Gastroesophageal sphincter (tissue), 3 donors: ENCODE measurements around the gene MYOZ3.

ENCODE experiments used
- CTCF ChIP-seq, 4 experiments: fragments of 200-600 bp in 2 of 4; fragments of 450-650 bp in 2 of 4; sonication (generic) in 1 of 4; IDR thresholded peaks; one replicate each; pipeline ENCODE4 v1.5.1; 2017 to 2019; ENCODE audit warnings: antibody characterized with exemption in 4 of 4, mild to moderate bottlenecking in 2 of 4, moderate library complexity in 2 of 4
- EP300 ChIP-seq: sonication (generic); formaldehyde crosslinking; IDR thresholded peaks from one replicate; pipeline ENCODE4 v1.6.1; 2017; ENCODE audit warnings: antibody characterized with exemption, mild to moderate bottlenecking
- POLR2A ChIP-seq, 2 donors: fragments of 450-650 bp; IDR thresholded peaks; one replicate each; pipeline ENCODE4 v1.6.1; 2017; ENCODE audit warnings: antibody characterized with exemption in 2 of 2, mild to moderate bottlenecking in 2 of 2, moderate library complexity in 1 of 2
- POLR2AphosphoS5 ChIP-seq: sonication (generic); formaldehyde crosslinking; IDR thresholded peaks from one replicate; pipeline ENCODE4 v1.6.1; 2017; ENCODE audit warnings: antibody characterized with exemption

GRCh38 chr5:150625164-150625535 is 35.9 kb upstream of the MYOZ3 start:
- TF ChIP-seq CTCF (IDR thresholded peaks at IDR 0.05): no peak
- peak; percentile 53 for TF ChIP-seq POLR2AphosphoS5
- no peak for TF ChIP-seq POLR2A (IDR thresholded peaks at IDR 0.05)
- no peak for TF ChIP-seq EP300
